CD4-positive, alpha-beta T cell treated with Interleukin-17A for 4 hours (primary cell): ENCODE results near the gene MICALL2.
A peak's percentile ranks its signal among the peaks of the same experiment; 100 is the strongest.

ENCODE experiments used
- DNase-seq: peaks from one replicate; pipeline ENCODE4 v3.0.0-alpha.2; 2020; ENCODE audit warnings: mixed read lengths

Gene MICALL2

GRCh38 chr7:1412322-1413261, 46.7 kb downstream of the MICALL2 start:
- DNase-seq = peak; percentile 94

GRCh38 chr7:1411414-1411813, 47.9 kb downstream of the MICALL2 start:
- no peak for DNase-seq

DNA sequence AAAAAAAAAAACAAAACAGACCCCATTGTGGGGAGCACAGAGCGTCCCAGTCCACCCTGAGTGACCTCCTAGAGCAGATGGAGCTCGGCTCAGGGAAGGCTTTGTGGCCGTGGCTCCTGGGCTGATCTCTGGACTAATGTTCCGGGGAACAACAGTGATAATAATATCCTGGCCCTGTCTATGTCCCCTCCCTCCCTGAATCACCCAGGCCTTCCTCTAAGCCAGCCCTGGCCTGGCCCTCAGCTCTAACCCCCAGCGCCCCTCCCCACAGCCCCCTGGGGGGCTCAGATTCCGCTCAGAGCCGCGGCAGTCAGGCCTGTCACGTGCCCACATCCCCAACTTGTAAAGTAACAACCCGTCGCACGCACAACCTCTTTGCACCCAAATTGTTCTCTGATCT, 48.3 kb downstream of the MICALL2 start:
- DNase-seq = no peak

GRCh38 chr7:1409555-1409954, 49.7 kb downstream of the MICALL2 start:
- no peak for DNase-seq

DNA sequence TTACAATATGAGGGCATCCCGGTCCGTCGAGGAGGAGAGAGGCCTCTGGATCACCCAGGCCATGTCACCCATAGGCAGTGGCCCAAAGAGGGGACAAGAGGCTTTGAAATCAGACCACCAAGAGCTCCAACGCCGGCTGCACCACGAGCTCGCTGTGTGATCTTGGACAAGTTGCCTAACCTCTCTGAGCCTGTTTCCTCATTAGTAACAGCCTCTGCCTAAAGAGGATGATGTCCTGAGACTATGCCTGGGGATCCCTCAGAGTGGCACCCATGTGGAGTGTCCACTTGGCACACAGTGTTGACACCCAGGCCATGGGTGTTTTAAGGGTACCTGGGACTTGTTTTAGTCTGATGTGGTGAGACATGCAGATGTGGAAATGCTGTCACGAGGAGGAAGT, 50.8 kb downstream of the MICALL2 start:
- DNase-seq = no peak

- DNase-seq = no peak
Measured at GRCh38 chr7:1407892-1408291, 51.4 kb downstream of the MICALL2 start.

DNA sequence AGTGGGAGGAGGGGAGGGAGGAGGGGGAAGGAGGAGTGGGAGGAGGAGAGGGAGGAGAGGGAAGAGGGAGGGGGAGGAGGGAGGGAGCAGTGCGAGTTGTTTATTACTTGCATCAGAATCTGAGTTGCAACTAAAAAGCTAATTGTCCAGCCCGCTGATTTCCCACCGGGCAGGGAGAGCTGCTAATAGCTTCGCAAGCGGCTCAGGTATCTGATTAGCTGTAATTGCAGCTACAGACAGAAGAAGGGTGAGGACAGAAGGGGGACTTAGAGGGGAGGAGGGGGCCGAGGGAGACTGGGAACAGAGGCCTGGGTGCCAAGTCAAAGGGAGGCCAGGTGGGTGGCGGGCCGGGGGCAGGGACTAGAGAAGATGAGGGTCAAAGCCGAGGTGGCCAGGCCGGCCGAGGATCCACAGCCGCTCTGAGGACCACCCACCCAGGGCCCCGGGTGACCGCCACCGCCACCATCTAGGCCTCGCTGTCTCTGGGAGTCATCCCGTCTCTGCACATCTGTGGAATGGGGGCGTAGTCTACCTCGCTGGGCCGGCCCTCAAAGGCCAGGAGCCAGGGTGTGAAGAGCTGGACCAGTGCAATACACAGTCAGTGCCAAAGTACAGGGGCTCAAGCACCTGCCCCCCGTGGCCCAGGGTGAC, 54.2 kb downstream of the MICALL2 start:
- DNase-seq = no peak

DNA sequence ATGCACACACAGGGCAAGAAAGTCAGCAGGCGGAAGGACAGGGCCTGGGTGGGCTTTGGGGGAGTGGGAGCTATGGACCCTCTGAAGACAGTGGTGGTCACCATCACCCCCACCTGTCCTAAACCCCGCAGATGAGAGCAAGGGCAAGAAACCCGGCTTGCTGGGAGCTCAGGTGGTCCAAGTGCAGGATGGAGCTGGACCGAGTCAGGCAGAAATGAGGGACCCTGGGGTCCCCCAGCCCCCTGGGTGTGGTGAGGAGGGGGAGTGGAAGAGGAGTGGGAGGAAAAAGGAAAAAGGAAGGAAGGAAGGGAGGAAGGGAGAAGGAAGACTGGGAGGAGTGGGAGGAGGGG, 54.8 kb downstream of the MICALL2 start:
- DNase-seq = no peak

DNA sequence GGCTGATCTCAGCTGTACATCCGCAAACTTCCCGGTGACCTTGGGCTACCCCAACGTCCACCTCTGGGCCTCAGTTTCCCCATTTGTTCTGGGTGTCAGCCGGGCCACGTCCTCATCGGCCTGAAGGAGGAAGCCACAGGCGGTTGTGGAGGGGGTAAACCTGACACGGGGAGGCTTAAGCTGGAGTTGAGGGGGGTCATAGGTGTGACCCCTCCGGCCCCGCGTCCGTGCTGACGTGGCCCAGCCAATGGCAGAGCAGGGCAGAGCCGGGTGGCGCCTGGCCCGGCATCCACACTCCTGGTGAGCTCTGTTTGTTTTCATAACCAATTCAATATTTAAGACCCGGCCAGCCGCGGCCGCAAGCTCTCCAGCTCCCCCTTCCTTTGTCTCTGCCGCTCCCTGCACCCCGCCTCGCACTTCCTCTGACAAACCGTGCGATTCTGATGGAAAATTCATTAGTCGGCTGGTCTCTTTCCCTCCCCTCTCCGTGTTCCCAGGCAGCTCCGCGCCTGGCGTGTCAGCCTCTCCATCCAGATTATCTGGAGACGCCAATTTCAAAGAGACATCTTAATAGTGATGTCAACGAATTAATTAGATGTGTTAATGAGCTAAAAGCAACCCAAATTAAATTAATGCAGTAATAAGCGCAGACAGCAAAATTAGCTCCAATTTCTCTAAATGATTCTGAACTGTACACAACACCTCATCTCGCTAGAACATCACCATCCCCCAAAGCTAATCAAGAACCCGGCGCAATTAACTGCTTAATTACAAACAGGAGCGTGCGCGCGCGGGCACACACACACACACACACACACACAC, 55.4 kb downstream of the MICALL2 start:
- no peak for DNase-seq

GRCh38 chr7:1402791-1403637, 56.3 kb downstream of the MICALL2 start:
- no peak for DNase-seq

- no peak for DNase-seq
Measured at GRCh38 chr7:1402110-1402790, 57.0 kb downstream of the MICALL2 start.

DNA sequence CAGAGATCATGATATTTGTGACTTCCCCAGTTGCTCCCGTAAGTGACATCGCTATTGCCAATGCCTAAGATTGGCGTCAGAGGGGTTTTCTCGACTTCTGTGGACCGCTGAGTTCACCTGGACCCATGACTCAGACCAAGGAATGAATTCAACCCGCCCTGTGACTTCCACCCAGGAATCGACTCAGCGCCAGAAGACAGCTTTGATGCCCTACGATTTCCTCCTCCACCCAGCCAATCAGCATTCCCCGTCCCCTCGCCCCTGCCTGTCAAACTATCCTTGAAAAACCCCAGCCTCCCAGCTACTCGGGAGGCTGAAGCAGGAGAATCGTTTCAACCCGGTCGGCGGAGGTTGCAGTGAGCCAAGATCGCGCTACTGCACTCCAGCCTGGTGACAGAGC, 58.3 kb downstream of the MICALL2 start:
- DNase-seq = no peak

- DNase-seq = no peak
Measured at GRCh38 chr7:1400371-1400770, 58.9 kb downstream of the MICALL2 start.

- DNase-seq = no peak
Measured at GRCh38 chr7:1397491-1398327, 61.6 kb downstream of the MICALL2 start.

- no peak for DNase-seq
Measured at GRCh38 chr7:1396195-1396594, 63.1 kb downstream of the MICALL2 start.

DNA sequence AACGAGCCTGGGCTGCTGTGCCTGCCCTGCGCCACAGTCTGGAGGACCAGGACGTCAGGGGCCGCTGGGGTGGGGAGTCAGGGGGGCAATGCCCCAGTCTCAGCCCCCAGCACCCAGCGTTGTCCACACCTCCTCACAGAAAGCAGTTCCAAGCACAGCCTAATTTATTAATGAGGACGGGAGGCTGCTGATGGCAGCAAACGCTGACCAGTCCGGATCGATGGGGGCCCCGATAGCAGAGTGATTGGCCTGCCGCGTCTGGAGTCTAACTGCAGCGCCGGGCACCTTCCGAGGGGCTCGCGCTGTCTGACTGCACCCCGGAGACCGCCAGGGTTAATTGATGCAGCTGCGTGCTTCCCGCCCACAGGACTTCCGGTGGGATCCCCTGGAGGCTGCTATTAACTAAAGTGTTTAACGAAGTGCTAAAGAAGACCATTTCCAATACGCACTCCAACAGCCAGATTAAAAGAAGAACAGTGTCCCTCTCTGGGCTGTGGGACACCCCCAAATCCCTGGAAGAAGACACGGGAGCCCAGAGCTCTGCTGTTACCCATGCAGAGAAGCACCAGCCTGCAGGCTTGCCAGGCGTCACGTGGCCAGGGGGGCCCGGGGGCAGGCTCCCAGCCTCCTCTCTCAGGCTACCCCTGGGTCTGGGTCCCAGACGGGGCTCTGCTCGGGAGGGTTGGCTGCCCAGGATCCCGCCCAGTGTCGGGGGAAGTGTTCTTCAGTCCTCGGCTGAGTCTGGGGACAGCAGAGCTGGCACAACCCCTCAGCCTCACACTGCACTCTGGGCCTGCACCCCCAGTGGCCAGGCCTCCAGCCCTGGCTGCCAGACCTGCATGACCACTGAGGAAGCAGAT, 63.8 kb downstream of the MICALL2 start:
- no peak for DNase-seq

- no peak for DNase-seq
Measured at GRCh38 chr7:1394371-1394770, 64.9 kb downstream of the MICALL2 start.

DNA sequence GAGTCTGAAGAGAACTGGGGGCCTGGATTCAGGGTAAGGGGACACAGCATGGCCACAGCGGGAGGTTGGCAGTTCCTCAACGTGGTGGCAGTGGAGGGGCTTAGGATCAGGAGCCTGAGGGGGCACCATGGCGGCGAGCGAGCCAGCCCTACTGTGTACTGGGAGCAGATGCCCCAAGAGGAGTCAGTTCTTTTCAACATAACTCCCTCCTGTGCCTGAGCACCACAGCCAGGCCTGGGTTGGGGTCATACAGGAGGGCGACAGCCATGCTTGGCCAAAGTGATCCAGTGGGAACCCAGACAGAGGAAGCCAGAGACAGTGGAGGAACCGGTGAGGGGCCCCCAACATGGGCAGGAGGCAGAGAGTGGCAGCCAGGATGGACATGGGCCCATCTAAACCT, 65.8 kb downstream of the MICALL2 start:
- DNase-seq = no peak

GRCh38 chr7:1392556-1392955, 66.7 kb downstream of the MICALL2 start:
- DNase-seq = no peak

- no peak for DNase-seq
Measured at GRCh38 chr7:1391449-1391848, 67.8 kb downstream of the MICALL2 start.
